Peyer's patch (tissue), 4 donors: Measurements from ENCODE around the gene LFNG. TPM values are rescaled to one million over a fixed set of nuclear protein-coding genes. Genes with fewer than 3 reads are reported as not detected.

Experiments
- DNase-seq, 3 donors: peaks; one replicate each; pipeline ENCODE4 v3.0.0-alpha.2; 2017 to 2019
- H3K27ac ChIP-seq, 4 donors: fragments of 200-600 bp; sonication (generic); one replicate each; pipeline ENCODE4 v1.5.1; 2016 to 2019
- H3K27me3 ChIP-seq, 2 donors: fragments of 200-600 bp; sonication (generic); one replicate each; pipeline ENCODE4 v1.5.1; 2019
- H3K36me3 ChIP-seq, 3 donors: fragments of 200-600 bp; sonication (generic); one replicate each; pipeline ENCODE4 v1.5.1; 2016 to 2019
- H3K4me1 ChIP-seq, 4 donors: fragments of 200-600 bp; sonication (generic); one replicate each; pipeline ENCODE4 v1.5.1; 2016 to 2019
- H3K4me3 ChIP-seq, 4 donors: fragments of 200-600 bp; sonication (generic); 1 replicate in 3 of 4; 2 replicates in 1 of 4; pipeline ENCODE4 v1.5.1; 2016 to 2019; ENCODE audit warnings: mild to moderate bottlenecking in 1 of 4
- H3K9me3 ChIP-seq, 4 donors: fragments of 200-600 bp; sonication (generic); one replicate each; pipeline ENCODE4 v1.5.1; 2016 to 2019; ENCODE audit warnings: mild to moderate bottlenecking in 1 of 4
- POLR2A ChIP-seq, 2 donors: fragments of 450-650 bp; IDR thresholded peaks; one replicate each; pipeline ENCODE4 v1.5.1; 2017; ENCODE audit warnings: antibody characterized with exemption in 2 of 2, mild to moderate bottlenecking in 2 of 2, moderate library complexity in 2 of 2
- total RNA-seq, 4 donors: library from RNA; depleted of rRNA; stranded (reverse); fragments of >200 nt; gene quantifications; one replicate each; pipeline ENCODE4 v1.1.0, GENCODE V29; 2016
- TF ChIP-seq, protein P1 (sequence below), 6 experiments: fragments of 450-650 bp in 4 of 6; fragments of 200-600 bp in 2 of 6; sonication (generic) in 1 of 6; IDR thresholded peaks; one replicate each; pipeline ENCODE4 v1.5.1; 2017 to 2019; ENCODE audit warnings: antibody characterized with exemption in 6 of 6, mild to moderate bottlenecking in 3 of 6, moderate library complexity in 1 of 6

Gene LFNG
- total RNA-seq, 4 donors from 2014 or later: 22.3 to 104 (median 41.7) TPM

DNA sequence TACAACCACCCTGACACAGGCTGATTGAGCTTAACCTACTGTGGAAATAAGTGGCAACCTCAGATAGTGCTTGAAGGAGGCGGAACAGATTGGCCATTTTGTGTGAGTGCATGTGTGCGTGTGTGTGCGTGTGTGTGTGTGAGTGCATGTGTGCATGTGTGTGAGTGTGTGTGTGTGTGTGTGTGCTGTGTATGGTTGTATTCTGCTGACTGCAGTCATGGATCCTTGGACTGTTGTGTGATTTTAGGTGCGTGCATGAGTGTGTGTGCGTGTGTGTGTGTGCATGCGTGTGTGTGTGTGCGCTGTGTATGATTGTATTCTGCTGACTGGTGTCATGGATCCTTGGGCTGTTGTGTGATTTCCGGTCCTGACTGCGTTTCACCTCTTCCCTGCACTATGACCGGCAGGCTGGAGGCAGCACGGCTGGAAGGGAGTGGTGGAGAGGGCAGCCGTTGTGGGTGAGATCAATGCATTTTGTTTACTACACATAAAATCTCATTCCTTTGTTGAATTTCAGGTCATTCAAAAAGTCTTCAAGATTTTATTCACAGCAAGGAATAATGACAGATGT, 45.5 kb downstream of the LFNG start:
- DNase-seq: peak in 2 of 3 donors; percentile 66 to 67

DNA sequence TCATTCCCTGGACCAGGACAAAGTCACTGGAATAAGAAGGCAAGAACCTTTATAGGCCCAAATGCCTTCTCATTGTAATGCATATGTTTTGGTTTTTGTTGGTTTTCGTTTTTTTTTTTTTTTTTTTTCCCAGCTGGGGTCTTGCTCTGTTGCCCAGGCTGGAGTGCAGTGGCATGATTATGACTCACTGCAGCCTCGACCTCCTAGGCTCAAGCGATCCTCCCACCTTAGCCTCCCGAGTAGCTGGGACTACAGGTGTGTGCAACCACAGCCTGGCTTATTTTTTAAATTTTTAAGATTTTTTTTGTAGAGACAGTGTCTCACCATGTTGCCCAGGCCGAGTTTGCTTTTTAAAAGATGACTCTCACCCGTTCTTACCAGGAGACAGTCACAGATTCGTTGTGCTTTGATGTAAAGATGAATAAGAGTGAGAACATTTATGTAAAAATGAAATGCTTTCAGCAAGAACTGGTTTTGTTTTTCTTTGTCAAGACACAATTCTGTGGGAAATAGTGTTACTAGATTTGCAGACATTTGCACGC, 46.8 kb downstream of the LFNG start:
- TF ChIP-seq, protein P1, sequence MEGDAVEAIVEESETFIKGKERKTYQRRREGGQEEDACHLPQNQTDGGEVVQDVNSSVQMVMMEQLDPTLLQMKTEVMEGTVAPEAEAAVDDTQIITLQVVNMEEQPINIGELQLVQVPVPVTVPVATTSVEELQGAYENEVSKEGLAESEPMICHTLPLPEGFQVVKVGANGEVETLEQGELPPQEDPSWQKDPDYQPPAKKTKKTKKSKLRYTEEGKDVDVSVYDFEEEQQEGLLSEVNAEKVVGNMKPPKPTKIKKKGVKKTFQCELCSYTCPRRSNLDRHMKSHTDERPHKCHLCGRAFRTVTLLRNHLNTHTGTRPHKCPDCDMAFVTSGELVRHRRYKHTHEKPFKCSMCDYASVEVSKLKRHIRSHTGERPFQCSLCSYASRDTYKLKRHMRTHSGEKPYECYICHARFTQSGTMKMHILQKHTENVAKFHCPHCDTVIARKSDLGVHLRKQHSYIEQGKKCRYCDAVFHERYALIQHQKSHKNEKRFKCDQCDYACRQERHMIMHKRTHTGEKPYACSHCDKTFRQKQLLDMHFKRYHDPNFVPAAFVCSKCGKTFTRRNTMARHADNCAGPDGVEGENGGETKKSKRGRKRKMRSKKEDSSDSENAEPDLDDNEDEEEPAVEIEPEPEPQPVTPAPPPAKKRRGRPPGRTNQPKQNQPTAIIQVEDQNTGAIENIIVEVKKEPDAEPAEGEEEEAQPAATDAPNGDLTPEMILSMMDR (IDR thresholded peaks at IDR 0.05): no peak
- no peak for TF ChIP-seq POLR2A (IDR thresholded peaks at IDR 0.05)
- DNase-seq: no peak
- peak overlapping the region in 1 of 4 donors; percentile 13 for H3K27ac ChIP-seq
- H3K36me3 ChIP-seq: peaks cover 0 to 3% (median 0%) of the 10 kb centered on the region in 3 donors
- peaks cover 0 to 16% (median 0%) of the 10 kb centered on the region in 4 donors for H3K4me1 ChIP-seq
- H3K4me3 ChIP-seq: peak overlapping the region in 1 of 4 donors; percentile 14
- no peaks in the 10 kb centered on the region for H3K9me3 ChIP-seq
- H3K27me3 ChIP-seq: no peaks in the 10 kb centered on the region

More for the DNA sequence above, 45.5 kb downstream of the LFNG start:
- Histone ChIP-seq H3K27me3 (no peaks in the 10 kb centered on the region), H3K9me3 (no peaks in the 10 kb centered on the region), H3K36me3 (peaks cover 0 to 2% (median 0%) of the 10 kb centered on the region in 3 donors), H3K4me1 (peaks cover 0 to 20% (median 0%) of the 10 kb centered on the region in 4 donors), H3K27ac (peak overlapping the region in 2 of 4 donors; percentile 39 to 64), H3K4me3 (no peak overlapping the region)
- TF ChIP-seq, protein P1 (IDR thresholded peaks at IDR 0.05): no peak
- no peak for TF ChIP-seq POLR2A (IDR thresholded peaks at IDR 0.05)

DNA sequence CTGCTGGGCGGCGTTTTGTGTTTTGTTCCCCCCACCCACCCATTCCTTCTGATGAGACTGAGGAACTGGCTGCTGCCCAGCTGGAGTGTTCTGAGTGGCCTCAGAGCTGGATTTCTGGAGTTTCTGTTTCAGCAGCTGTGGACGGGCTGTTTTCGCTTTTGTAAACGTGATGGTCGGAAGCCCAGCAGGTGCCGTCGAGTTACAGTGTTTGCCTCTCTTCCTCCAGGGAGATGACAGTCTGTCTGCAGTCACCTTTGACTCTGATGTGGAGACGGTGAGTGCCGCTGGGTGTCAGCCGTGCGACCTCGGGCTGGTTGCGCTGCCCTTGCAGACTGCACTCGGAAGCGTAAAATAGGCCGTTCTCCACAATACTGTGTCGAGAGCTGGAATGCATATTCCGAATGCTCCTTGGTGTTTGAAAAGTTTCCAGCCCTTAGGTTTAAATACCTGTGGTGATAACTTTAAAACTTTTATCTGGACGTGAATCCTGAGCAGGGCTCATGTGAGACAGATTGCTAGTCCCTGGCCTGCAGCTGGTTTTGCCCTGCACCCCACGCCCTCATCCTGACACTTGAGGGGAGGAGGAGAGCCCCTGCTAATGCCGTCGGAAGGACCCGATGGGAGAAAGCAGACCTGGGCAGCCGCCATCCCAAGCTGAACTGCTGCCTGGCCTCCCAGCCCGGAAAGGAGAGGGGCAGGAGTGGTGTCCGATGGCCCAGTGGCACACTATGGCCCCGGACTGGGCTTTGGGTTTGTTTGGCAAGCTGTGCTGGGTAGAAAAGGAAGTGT, 47.5 kb downstream of the LFNG start:
- H3K4me3 ChIP-seq: peak overlapping the region in 1 of 4 donors; percentile 14
- H3K36me3 ChIP-seq: peaks cover 0 to 3% (median 0%) of the 10 kb centered on the region in 3 donors
- H3K9me3 ChIP-seq: no peaks in the 10 kb centered on the region
- H3K27ac ChIP-seq: peak overlapping the region in 1 of 4 donors; percentile 13
- no peaks in the 10 kb centered on the region for H3K27me3 ChIP-seq
- peak; percentile 65 to 80 (median 68) for DNase-seq
- TF ChIP-seq, protein P1 (IDR thresholded peaks at IDR 0.05): peak in 4 of 6 experiments; percentile 12 to 40 (median 24)
- no peak for TF ChIP-seq POLR2A (IDR thresholded peaks at IDR 0.05)
- H3K4me1 ChIP-seq: peaks cover 0 to 18% (median 0%) of the 10 kb centered on the region in 4 donors

DNA sequence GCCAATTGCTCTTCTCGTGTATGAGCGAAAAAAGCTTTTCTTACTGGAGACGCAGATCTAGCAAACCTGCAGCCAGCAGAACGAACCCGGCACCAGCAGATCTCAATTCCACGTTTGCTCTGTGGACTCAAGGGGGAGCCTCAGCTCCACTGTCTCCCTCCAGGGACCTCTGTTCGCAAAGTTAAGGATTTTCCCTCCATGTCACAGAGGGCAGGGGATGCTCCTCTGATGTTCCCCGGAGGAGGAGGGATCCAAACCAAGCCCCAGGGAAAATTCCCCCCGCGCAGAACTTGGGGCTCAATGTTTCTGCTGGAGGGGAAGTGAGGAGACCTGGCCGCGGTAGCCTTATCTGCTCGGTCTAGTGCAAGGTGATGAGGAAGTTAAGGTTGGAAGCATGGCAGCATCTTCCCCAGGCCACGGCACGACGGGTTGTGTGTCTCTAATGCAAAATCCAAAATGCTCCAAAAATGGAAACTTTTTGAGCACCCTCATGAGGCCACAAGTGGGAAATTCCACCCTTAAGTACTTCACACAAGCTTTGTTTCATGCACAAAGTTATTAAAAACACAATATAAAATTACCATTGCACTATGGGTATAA, 48.2 kb downstream of the LFNG start:
- H3K27ac ChIP-seq: peak overlapping the region in 1 of 4 donors; percentile 13
- no peak for TF ChIP-seq POLR2A (IDR thresholded peaks at IDR 0.05)
- TF ChIP-seq, protein P1 (IDR thresholded peaks at IDR 0.05): peak in 3 of 6 experiments; percentile 33 to 52 (median 42)
- no peak overlapping the region for H3K4me3 ChIP-seq
- DNase-seq: peak in 1 of 3 donors; percentile 20
- H3K4me1 ChIP-seq: peaks cover 0 to 25% (median 0%) of the 10 kb centered on the region in 4 donors
- no peaks in the 10 kb centered on the region for H3K27me3 ChIP-seq
- H3K9me3 ChIP-seq: no peaks in the 10 kb centered on the region
- peaks cover 0 to 3% (median 0%) of the 10 kb centered on the region in 3 donors for H3K36me3 ChIP-seq

DNA sequence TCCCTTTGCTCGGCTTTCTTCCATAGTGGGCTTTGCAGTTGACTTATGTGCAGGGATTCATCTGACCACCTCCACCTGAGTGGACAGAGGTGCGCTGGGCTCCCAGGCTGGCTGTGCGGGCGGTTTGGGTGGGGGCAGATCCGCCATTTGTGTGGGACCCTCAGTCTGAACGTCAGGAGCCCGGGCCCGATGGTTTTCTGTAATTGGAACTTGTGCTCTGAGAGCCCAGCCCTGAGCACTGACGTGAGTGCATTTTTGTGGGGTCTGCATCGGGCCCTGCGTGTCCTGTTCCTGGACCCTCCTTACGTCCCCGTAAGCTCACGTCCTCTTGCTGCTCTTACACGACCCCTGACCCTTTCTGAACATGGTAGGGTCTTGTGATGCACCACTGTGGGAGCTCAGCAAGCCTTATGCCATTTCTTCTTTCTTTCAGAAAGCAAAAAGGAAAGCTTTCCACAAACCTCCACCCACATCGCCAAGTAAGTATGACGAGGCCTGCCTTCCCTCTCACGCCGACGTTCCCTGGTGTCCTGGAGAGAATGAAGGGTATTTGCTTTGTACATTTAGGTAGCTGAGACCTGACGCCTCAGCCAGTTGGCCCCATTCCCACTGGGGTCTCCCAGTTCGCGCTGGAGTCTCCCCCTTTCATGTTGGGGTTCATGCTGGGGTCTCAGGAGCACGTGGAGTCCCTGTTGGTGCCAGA, 49.1 kb downstream of the LFNG start:
- no peak overlapping the region for H3K4me3 ChIP-seq
- H3K27me3 ChIP-seq: no peaks in the 10 kb centered on the region
- H3K4me1 ChIP-seq: peaks cover 0 to 25% (median 0%) of the 10 kb centered on the region in 4 donors
- peaks cover 0 to 11% (median 0%) of the 10 kb centered on the region in 3 donors for H3K36me3 ChIP-seq
- H3K27ac ChIP-seq: no peak overlapping the region
- no peaks in the 10 kb centered on the region for H3K9me3 ChIP-seq
- DNase-seq: no peak
- TF ChIP-seq, protein P1 (IDR thresholded peaks at IDR 0.05): no peak
- TF ChIP-seq POLR2A (IDR thresholded peaks at IDR 0.05): no peak
